HG02885 (cell line): ENCODE measurements around the gene MST1.
A peak's percentile ranks its signal among the peaks of the same experiment; 100 is the strongest.

Experiments used
- ATAC-seq: cut with Tn5 transposase; IDR thresholded peaks from one replicate; pipeline ENCODE4 v1.9.1; 2021; ENCODE audit warnings: mild to moderate bottlenecking; ENCODE audit not compliant: unreplicated experiment, poor library complexity

Gene MST1

DNA sequence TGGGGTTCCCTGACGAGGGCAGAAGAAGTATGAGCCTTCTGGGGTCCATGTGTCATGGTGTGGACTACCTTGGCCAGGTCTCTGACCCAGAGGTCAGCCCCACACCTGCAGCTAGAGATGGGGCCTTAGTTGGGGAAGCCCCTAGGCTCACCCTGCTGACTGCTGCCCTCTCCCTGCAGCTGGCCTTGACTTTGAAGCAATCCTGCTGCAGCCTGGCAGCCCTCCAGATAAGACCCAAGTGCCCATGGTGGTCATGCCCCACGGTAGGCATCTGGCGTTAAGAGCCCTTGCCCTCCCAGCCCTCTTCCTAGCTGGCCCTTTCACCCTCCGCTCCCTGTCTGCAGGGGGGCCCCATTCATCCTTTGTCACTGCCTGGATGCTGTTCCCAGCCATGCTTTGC, 7.7 kb downstream of the MST1 start:
- ATAC-seq, result no peak

DNA sequence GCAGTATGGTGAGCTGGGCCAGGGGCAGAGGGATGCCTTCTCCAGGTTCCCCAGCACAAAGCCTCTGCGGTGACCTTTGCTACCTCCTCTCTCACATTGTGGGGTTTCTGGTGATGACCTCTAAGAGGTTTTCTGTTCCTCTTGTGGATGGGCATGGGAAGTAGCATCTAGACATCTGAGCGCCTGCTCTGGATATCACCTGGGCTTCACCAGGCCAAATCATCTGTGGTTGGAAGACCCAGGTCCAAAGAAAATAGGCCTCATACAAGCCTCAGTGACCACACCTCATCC, 8.1 kb downstream of the MST1 start:
- no peak for ATAC-seq

DNA sequence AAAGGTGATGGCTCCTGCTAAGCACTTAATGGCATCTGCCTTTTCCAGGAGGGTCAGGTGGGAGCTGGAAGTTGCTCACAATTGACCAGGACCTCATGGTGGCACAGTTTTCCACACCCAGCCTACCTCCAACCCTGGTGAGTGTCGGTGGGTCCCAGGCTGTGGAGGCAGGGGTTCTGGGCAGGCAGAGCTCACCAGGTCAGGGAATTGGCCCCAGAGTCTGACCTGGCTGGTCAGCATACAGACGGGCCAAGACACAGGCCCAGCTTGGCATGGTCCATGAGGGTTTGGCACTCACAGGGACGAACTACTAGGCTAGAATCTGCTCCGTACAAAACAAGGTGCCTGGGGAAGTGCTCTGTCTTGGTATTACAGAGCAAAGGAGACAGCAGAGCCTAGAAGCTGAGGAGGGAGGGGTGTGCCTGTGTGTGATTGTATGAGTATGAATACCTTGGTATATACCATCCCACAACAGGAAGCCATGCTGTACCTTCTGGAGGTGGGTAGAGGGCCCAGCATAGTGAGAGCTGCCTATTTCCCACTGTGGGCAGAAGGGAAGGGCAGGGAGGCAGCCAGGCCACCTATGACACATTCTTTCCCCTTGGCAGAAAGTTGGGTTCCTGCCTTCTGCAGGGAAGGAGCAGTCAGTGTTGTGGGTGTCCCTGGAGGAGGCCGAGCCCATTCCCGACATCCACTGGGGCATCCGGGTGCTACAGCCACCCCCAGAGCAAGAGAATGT, 8.6 kb downstream of the MST1 start:
- no peak for ATAC-seq

DNA sequence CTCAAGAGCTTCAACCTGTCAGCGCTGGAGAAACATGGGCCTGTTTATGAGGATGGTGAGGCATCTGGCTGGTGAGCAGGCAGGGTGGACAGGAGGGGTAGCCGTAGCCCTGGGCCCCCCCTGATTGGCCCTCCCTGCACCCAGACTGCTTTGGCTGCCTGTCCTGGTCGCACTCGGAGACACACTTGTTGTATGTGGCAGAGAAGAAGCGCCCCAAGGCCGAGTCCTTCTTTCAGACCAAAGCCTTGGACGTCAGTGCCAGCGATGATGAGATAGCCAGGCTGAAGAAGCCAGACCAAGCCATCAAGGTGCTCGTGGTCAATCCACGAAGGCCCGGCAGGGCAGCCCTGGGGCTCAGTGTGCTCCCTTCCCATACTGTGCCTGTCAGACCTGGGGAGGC, 13.4 kb downstream of the MST1 start:
- ATAC-seq, result no peak

DNA sequence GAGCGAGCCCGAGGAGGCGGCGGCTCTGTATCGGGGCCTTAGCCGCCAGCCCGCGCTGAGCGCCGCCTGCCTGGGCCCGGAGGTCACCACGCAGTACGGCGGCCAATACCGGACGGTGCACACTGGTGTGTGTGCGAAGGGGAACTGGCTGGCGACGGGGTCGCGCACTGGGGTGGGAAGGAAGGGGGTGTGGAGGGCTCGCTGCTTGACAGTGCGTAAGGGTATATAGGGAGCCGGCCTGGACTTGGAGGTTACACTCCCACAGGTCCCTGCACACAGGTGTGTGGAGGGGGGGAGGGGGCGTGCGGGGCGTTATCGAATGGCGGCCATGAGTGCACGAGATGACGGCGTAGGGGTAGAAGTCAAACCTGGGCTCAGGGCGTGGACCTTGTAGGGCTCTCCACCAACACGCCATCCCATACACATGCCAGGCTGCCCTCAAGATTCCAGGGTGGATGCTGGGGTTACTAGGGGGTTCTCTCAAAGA, 14.7 kb downstream of the MST1 start:
- peak; percentile 30 for ATAC-seq

DNA sequence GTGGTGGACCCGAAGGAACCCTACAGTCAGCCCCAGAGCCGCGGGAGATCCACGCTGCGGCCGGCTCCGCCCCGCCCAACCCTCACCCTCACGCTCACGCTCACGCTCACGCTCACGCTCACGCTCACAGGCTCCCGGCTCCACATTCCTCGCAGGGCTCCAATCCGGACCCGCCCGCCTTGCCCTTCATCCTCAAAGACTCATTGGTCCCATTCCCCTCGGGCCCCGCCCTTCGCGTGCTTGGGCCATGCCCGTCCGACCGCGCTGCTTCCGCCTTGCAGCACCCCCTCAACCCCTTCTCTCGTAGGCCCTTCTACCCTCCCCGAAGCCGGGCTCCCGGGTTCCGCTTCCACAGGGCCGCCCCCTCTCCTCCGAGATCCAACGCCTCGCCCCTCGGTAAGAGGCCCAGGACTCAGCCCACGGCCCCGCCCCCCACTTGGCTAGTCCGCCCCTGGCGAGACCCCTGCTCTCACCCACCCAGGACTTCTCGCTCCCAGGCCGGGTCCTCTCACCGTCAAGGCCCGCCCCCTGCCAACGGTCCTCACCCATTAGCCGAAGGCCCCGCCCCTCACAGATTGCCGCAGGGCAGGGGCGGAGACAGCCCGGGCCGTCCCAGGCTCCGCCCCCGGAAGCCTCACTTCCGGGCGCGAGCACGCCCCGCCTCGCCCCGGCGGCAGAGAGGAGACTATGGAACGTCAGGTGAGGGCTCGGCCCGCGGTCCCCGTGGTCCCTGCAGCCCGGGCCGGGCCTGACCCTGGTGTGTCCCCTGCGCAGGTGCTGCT, 15.4 kb downstream of the MST1 start, which contains the start of gene APEH:
TSS of gene APEH (plus strand) at position 637 of the 782 bp plus-strand sequence. CDS start at position 688, 51 bp downstream.
- peak; percentile 80 for ATAC-seq

DNA sequence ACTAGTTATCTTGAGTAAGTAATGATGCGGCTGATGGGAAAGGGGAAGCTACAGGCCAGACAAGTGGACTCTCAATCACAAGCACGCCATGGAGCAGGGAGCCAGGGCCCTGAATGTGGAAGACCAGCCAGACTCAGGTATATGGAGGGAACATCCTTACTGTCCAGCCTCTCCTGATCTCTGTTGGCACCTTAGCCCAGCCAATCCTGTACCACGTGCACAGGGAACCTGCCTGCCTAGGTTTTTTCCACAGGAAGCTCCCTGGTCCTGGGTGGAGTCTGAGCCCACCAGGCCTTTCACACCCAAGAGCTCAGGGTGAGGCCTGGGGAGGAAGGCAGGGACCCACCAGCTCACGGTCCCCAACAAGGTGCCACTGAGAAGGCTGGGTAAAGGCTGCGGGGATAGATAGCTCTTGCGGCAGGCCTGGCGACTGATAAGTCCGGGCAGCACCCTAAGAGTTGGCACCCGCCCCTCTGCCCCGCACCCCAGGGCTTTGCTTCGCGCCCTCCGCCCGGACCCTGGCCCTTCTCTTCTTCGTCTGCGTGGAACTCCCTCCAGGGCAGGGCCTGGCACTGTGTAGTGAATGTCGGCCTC, 16.1 kb downstream of the MST1 start:
- ATAC-seq, result no peak

DNA sequence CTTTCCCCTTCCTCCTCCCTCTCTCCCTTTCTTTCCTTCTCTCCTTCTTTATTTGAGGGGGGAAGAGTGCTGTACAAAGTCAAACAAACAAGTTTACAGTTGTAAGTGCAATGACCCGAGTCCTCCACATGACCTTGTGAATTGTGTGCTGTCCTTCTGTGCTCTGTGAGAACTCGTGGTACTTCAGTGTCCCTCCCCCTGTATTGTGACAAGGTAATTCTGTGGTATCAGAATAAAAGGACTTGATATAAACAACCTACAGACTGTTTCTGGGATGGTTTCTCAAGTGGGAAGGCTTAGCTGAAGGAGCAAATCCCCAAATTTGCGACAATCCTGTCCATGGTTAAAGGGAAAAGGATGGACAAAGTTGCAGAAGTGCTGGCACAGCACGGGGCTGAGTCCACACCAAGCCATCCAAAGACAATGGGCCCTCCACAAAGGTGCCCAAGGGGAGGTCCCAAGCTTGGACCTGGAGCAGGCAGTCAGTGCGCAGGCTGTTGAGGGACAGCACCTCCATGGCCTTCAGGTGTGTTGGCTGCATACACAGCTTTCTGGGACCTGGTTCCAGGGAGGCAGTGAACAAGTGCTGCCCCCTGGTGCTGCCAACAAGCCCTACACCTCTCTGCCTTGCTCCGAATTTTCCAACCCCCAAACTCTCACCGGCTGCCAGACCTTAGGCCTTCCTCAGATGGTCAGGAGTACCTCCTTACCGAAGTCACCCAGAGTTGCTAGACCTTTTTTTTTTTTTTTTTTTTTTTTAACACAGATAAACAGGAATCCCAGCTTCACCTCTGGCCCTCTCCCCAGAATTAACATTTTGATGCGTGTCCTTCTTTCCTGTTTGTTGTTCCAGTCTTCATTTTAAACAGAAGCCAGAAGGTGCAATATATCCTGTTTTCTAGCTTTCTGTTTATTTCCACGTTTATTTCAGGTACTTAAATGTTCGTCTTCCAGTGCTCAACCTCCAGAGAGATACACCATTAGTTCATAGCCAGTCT, 17.7 kb downstream of the MST1 start:
- no peak for ATAC-seq

DNA sequence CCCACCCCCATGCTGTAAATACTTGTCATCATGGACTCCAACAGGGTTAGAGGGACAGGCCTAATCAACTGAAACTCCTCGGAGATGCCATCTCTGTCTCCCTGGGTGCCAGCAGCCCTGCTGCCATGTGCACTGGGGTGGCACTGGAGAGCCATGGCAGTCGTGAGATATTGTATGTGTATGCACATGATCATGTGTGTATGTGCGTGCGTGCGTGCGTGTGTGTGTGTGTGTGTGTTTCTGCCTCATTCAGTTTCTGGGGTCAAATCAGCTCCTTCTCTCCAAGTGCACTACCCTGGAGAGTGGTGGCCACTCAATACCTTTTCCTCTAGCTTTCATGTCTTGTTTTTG, 18.4 kb downstream of the MST1 start:
- no peak for ATAC-seq

DNA sequence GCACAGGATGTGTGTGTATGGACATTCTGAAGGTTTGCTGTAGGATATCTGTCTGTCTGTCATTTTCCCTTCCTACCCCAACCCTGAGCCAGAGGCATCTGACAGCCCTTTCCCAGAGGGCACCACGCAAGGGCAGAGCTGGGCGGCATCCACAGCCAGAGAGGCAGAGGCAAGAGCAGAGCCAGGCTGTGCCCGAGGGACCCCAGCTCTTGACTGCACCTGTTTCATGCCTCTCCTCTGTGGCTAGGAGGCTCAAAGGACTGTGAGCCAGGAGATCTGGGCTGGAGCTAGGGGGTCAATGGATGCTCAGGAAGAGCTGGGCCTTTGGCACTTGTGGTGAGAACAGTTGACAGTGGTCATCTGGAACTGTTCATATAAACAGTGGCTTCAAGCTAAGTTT, 19.9 kb downstream of the MST1 start:
- ATAC-seq, result no peak

DNA sequence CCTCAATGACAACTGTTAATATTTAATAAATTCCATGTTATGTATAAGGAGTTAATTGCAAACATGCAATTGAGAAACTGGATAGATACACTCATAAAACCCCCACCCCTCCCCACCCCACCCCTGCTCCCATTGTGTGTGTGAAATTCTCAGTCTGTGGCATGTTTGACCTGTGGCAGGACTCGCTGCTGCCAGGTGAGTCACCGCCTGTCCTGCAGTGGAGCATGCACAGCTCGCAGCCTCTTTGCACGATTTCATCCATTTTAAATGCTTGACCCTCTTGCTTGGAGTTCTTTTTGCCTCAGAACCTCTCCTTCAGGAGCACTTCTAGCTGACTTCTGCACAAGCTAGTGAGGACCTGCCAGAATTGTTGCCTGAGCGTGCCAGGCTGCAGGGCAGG, 20.4 kb downstream of the MST1 start:
- ATAC-seq, result no peak

DNA sequence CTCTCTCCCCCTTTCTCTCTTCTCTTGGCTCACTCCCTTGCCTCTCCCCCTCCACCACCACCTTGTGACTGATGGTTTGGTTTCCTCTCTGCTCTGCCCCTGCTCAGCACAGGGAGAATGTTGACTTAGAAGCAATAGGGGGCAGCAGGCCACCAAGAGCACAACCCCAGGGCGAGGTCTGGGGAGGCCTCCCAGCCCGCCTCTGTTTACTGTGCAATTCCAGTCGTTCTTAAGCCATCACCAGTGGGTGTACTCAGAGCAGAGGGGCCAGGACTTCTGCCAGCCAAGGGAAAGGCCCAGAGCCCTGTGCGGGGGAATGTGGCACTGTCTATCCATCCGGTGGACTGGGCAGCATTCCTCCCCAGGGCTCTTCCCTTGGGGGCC, 20.9 kb downstream of the MST1 start:
- no peak for ATAC-seq

DNA sequence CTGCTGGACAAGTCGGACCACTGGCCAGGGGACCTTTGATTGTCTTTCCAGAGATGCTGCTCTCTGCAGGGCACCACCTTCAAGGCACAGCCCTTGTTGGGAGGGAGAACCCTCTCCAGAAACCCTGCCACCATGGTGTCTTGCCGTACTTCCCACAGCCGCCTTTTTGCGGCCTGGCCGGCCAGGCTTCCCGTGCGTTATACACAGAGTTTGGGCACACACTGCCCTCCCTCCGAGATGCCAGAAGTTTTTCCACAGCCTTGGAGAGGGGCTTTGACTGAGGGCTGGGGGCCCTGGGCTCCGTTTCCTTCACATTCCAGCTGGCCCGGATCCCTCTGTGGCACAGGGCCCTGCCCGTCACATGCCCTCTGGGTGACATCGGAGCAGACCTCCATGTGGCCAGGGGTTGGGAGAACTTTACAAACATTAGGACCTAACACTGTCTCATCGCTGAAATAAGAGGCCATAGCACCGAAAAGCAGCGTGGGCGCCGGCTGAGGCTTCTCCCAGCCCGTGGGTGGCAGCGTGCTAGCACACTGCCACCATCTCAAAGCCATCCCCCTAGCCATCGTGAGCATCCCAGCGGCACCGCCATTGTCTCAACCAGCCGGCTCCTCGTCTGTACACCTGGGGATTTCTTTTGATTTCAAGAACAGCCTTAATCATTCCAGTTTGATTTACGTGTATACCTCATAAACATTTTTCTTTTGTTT, 21.4 kb downstream of the MST1 start:
- no peak for ATAC-seq

DNA sequence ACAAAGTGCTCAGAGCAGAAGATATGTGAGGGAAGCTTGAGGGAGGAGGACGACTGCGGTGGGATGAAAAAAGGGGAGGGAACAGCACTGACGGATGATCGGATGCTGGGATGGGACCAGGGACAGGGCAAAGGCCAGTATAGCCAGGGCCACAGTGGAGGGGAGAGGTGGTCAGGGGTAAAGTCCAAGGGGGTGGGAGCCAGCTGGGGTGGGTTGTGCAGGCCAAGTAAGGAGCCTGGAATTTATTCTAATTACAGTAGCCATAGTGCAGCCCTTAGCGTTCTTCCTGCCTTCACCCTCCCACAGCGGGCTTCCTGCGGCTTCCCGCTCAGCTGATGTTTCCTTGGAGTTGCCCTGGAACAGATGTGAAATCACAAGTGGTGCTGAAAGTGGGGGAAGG, 22.7 kb downstream of the MST1 start:
- no peak for ATAC-seq

DNA sequence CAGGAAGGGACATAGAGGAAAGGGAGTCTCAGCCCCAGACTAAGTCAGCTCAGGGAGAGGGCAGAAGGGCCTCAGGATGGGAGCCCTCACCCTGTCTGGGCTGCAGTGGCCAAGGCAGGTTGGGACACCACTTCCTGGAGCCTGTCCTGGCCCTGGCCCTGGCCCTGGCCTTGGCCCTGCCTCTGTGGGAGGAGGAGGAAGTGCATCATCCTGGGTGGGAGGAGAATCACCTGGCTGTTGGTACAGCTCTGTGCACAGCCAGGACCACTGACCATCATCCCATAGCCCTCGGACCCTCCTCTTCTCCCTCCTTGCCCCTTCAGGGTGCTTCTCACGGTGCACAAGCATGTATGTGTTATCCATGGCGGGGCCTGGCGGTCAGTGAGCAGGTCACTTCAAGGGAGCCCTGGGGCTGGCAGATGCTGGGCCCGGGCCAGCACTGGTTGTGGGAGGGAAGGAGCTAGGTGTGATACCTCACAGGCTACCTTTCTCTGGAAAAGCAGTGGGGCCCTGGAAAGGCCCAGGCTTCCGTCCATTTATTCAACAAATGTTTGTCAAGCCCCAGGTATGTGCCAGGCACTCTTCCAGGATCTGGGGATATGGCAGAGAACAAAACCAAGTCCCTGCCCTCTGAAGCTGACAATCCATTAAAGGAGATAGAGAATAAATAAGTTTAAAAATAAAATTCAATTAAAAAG, 23.3 kb downstream of the MST1 start:
- ATAC-seq, result no peak

DNA sequence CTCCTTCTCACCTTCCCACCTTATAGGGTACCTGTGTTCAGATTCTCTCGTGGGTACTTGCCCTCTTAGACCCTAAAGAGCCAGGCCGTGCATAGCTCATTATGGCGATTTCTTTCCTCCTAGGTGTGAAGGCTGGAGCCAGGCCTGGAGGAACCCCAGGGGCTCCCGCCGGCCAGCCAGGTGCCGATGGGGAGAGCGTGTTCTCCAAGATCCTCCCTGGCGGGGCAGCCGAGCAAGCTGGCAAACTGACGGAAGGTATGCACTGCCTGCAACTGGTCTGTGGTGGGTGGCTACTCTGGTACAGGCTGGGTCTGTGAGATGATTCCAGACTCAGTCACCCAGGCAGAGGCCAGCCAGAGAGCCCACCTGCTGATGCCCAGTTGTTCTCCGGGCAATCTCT, 25.0 kb downstream of the MST1 start:
- no peak for ATAC-seq

DNA sequence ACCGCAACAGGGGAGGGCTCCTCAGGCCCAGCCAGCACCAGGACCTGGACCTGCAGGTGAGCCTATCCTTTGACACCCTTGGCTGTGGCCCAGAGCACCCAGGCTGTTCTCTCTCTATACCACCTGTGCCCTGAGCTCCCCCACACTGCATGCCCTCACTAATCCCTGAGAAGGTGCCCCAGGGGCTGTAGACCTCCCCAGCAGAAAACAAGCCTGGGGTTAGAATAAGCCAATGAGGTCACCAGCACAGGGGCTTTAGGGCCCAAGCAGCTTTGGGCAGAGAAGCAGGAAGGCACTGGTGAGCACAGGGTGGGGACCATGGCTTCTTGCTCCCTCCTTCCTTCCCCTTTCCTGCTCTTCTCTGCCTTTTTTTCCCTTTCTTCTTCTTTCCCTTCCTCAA, 25.4 kb downstream of the MST1 start:
- ATAC-seq, result no peak

DNA sequence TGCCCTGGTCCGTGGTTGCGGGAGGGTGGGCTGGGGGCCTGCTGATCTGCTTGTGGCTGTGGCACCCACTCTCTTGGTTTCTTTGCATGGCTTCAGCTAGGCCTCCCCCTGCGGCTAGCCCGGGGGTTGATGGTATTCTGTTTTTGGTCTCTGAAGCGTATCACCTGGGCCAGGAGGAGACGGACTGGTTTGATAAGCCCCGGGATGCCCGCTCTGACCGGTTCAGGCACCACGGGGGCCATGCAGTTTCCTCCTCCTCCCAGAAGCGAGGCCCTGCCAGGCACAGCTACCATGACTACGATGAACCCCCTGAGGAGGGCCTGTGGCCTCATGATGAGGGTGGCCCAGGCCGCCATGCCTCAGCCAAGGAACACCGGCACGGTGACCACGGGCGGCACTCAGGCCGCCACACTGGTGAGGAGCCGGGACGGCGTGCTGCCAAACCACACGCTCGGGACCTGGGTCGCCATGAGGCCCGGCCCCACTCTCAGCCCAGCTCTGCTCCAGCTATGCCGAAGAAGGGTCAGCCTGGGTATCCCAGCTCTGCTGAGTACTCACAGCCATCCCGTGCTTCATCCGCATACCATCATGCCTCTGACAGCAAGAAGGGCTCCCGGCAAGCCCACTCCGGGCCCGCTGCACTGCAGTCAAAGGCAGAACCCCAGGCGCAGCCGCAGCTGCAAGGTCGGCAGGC, 26.4 kb downstream of the MST1 start:
- no peak for ATAC-seq

DNA sequence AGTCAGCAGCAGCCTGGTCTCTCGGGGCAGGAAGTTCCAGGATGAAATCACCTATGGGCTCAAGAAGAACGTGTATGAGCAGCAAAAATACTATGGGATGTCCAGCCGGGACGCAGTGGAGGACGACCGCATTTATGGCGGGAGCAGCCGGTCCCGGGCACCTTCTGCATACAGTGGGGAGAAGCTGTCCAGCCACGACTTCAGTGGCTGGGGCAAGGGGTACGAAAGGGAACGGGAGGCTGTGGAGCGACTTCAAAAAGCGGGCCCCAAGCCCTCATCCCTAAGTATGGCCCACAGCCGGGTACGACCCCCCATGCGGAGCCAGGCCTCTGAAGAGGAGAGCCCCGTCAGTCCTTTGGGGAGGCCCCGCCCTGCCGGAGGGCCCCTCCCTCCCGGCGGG, 27.3 kb downstream of the MST1 start:
- no peak for ATAC-seq
